GM21576 (cell line): ENCODE data around the gene DNAJB8.

ENCODE experiments used
- ATAC-seq: cut with Tn5 transposase; IDR thresholded peaks from one replicate; pipeline ENCODE4 v1.9.1; 2021; ENCODE audit warnings: mild to moderate bottlenecking, moderate library complexity; ENCODE audit not compliant: unreplicated experiment

The DNAJB8 gene

DNA sequence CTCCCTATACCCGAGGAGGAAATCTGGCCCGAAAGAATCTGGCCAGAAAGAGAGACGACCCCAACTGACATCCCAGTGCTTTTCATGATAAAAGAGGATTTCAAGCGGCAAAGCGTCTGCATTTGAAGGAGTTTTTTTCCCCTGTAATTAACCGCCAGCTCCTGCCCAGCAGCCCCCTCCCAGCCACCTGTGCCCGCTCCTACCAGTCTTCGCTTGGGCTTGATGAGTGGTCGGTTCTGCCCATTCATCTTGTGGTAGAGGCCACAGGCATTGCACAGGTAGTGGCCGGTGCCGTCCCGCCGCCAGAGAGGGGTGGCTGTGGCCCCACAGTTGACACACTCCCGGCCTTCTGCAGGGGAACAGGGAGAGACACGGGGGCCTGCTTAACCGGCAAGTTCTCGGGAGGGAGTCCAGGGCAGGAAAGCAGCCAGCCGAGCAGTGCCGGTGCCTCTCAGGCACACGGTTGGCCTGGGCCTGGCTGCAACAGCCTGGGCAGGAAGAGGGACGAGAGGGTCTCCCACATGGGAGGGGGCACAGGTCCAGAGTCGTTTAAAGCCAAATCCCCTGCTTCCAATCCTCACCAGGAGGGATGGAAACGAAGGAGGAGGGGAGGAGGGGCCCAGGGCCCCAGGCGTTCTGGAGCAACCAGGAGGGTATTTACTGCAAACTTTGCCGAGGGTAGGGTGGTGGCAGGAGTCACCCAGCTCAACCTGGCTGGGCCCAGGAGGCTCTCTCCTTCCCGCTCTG is 17.1 kb upstream of the DNAJB8 start:
- ATAC-seq: no peak

- no peak for ATAC-seq
These were observed 16.3 kb upstream of the DNAJB8 start for GRCh38 chr3:128482666-128483656.

DNA sequence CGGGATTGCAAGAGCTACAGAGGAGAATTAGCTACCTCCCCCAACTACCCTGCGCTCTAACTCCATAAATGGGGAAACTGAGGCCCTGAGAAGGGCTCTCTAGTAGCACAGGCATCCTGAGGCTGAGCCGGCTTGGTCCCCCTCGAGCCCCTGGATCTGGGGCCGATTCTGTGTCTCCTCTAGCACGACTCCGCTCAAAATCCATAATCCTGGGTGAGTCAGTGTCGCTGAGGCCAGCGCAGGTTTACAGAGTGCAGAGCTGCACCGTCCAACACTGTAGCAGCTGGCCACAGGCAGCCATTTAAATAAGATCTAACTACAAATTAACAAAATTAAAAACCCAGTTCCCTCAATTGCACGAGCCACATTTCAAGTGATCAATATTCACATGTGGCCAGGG is 15.5 kb upstream of the DNAJB8 start:
- no peak for ATAC-seq

GRCh38 chr3:128481438-128481942 is 14.8 kb upstream of the DNAJB8 start:
- no peak for ATAC-seq

GRCh38 chr3:128480717-128481437 is 14.2 kb upstream of the DNAJB8 start:
- no peak for ATAC-seq

DNA sequence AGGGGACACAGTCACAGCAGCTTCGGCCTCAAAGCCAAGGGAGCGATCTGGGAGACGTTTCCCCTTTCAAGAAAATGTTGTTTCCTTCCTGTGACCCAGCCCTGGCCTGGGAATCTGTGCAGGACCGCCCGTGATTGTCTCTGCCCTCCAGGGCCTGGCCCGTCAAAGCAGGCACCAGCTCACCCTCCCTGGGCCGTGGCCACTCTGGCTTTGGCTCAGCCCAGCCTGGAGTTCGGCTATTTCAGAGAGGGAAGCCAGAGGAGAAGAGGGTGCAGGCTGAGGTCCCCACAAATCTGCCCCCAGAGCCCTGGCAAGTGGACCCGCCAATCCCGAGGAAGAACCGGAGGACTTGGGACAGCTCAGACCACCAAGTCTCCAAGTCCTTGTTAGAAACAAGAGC is 13.6 kb upstream of the DNAJB8 start:
- ATAC-seq: no peak

DNA sequence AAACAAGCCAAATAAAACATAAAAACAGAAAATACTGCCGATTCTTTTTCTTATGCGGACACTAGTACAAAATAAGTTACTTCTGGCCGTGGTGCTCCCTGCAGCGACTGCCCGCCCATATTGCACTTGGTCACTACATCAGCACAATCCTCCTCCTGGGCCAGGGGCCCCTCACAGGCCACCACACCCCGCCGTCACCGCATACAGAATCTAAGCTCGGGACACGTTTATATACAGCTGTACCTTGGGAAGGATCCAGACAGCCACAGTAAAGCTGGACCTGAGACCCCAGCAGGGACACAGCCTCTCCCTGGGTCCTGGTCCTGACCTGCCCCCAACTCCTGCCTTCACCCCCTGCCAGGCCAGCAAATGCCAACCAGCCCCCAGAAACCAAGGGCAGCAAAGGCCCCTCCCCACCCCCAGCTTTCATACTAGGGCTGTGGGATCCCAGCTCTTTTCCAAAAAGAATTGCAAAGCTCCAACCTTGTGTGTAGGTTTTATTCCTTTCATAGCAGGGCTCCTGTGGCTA is 12.9 kb upstream of the DNAJB8 start:
- no peak for ATAC-seq

DNA sequence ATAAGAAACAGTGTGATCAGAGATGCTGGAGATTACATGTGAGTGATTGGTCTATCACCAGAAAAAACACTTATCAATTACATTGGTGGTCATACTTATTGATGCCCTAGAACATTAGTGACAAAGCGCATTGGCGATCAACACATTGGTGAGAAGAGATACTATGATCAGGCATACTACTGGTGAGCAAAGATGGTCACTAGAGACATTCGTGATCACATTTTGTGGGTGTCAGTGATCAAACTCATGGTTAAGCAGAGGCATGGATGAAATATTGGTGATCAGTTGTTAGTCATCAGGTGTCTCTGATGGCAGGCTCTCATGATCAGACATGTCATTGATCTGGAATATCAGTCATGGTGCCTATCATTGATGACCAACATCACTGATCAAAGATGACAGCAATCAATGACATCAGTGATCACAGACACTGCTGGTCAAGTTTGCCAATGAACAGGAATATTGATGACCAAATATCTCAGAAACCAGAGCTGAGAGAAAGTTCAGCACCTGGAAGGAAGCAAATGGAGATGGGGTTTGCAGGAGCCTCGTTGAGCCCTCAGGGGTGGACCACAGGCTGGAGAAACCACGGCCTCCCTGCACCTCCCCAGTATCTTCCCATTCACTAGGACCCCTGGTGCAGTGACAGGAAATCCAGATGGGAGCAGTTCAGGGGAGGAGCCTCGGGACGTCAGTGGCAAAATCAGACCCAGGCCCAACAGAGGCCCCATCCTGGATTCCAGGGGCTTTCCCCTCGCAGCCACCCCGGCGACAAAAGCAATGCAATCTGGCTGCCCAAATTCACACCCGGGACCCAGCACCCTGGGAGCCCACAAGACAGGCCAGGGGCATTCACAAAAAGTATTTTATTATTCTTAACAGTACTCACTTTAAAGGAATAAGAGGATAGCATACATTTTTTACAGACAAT is 12.2 kb upstream of the DNAJB8 start:
- no peak for ATAC-seq

GRCh38 chr3:128476659-128477058 is 10.0 kb upstream of the DNAJB8 start:
- no peak for ATAC-seq

GRCh38 chr3:128475355-128475754 is 8.7 kb upstream of the DNAJB8 start:
- no peak for ATAC-seq

DNA sequence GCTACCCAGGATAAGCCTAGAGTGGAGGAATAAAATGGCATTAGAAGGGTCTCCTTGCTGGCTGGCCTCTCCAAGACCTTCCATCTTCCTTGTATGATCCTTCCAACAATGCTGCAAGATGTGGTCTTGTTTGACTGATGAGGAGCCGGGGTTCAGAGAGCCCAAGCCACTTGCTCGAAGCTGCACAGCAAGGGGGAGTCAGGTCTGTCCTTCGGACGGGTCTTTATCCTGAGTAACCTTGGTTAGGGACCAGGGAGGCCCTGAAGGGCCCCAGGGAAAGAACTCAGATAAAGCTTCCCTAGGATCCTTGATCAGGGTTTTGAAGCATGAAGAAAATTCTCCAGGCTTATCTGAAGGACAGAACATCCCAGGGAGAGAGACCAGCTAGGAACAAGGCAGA is 7.0 kb upstream of the DNAJB8 start:
- ATAC-seq: no peak

GRCh38 chr3:128473180-128473519 is 6.5 kb upstream of the DNAJB8 start:
- ATAC-seq: no peak

DNA sequence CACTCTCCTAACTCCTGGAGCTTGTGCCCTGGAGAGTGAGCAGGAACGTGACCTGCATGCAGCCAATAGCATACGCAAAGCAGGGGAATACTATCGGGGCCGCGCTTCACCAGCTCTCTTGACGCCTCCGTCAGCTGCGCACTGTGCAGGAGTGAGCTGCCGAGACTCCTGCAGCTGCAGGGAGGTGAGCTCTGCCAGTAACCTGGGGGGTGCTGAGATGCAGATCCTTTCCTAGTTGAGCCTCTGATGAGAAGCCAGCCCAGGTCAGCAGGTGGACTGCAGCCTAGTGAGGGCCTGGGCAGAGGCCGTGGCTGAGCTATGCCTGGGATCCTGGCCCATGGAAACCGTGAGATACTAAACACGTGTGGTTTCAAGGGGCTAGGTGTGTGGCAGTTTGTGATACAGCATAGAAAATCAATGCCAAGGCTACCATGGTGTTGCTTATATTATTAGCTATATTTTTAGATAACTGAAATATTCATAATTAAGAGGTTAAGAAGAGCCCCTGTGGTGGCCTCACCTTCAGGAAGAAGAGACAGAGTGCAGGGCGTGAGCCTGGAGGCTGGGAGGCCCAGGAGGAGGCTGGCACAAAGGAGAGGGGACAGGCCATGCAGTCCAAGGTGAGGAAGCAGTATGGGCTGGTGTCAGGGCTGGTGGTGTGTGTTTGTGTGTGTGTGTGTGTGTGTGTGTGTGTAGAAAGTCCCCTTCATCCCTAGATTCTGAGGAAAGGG is 5.9 kb upstream of the DNAJB8 start:
- ATAC-seq: no peak

DNA sequence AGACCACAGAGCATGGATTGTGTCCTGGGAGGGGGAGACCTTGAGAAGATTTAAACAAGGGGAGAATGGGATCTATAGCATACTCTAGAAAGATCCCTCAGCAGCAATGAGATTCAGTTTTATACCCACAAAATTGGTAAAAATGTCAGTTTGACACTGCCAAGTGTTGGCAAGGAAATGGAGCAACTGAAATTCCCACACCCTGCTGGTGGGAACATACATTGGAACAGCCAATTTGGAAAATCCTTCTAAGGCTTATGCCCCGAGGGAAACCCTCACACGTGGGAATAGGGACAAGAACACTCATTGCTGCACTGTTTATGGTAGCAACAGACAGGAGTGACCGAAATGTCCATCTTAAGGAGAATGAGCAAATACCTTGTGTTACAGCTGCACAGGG is 5.0 kb upstream of the DNAJB8 start:
- no peak for ATAC-seq

GRCh38 chr3:128471110-128471509 is 4.4 kb upstream of the DNAJB8 start:
- no peak for ATAC-seq

GRCh38 chr3:128470134-128470899 is 3.6 kb upstream of the DNAJB8 start:
- no peak for ATAC-seq

- ATAC-seq: no peak
These were observed 2.9 kb upstream of the DNAJB8 start for GRCh38 chr3:128469556-128469955.

DNA sequence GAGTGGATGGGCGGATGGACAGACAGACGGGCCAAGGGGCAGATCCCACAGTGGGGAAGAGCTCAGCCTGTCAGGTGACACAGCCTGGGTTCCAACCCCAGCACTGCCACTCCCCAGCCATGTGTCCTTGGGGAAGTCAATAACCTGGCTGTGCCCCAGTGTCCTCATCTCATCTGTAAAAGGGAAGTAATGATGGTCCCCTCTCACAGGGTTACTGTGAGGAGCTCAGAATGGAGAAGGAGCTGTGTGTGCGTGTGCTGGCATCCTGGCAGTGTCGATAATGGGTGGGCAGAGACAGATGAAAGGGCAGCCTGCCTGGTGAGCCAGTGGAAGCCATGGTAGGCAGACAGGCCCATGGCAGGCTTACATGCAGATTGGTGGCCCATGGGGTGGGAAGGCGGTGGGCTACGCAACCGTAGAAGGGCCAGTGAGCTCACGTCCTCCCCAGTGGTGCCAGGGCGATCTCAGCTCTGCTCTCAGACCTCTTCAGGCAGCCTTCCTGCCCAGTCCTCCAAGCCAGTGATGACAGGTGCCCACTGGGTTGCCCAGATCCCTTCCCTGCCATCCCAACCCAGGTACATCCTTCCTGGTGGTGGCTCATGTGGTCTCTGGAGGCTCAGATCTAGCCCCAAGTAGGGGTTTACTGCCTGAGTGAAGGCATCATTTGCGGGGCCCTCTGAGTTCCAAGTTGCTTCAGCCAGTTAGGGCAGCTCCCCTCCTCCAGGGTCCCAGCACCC is 2.3 kb upstream of the DNAJB8 start:
- ATAC-seq: no peak
